HG02759 (cell line): Measurements from ENCODE around the gene CZIB.

Experiments
- ATAC-seq: cut with Tn5 transposase; IDR thresholded peaks from one replicate; pipeline ENCODE4 v1.9.1; 2021; ENCODE audit warnings: mild to moderate bottlenecking, moderate library complexity; ENCODE audit not compliant: unreplicated experiment

The CZIB gene

DNA sequence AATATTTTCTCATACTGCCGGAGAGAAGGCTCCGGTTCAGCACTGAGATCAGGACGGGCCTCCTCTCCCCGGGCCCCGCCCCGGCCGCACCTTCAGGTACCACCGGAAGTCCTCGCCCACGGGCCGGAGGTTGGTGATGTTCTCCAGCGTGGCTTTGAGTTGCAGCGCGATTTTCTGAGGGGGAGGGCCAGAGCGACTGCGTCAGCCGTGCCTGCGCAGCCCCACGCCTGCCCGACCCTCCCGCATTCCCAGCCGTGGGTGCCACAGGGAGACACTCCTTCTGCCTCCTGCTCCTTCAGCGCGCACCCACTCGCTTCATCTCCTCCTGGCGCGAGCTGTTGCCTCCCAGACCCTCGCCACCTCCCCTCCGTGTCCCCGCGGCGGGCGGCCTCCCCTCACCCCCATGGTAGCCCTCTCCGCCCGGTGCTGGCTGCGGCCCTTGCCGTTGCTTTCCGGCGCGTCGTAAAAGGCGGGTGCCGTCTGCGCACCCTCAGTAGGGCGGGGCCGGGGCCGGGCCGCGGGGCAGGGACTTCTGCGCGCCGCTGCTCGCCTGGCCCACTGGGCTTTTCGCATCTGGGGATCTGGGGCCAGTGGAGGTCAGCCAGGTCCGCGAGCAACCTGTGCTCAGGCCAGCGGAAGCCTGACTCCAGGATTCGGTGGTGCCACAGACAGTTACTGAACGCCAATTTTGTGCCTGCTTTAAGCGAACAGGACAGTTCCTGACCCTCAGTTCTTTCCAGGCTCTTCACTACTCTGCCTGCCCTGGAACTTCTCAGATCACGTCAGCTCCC, at the start of gene CZIB:
Gene CZIB (minus strand): TSS at position 464 of the 791 bp plus-strand sequence. CDS start 59 bp downstream, at position 405.
- ATAC-seq: peak; percentile 95

GRCh38 chr1:53270107-53270506, 49.7 kb upstream of the CZIB start:
- no peak for ATAC-seq

GRCh38 chr1:53267761-53268160, 47.3 kb upstream of the CZIB start:
- no peak for ATAC-seq

GRCh38 chr1:53266038-53266437, 45.6 kb upstream of the CZIB start:
- ATAC-seq: no peak

DNA sequence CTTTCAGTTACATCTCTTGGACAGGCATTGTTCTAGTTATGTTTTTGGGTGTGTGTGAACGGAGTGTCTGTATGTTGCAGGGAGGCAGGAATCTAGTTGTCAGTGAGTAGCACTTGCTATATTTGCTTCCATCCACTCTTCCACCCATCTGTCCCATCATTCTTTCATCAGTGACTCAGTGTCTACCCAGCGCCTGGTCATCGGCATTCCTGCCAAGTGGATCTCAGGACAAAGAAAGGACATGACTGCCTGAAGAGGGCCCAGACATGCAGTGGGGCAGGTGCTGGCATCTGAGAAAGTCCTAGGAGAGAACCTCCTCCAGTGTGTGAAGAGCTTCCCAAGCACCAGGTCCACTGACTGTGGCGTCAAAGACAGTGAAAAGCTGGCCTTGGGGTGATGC, 45.1 kb upstream of the CZIB start:
- ATAC-seq: no peak

GRCh38 chr1:53264048-53264447, 43.6 kb upstream of the CZIB start:
- no peak for ATAC-seq

GRCh38 chr1:53262000-53262399, 41.6 kb upstream of the CZIB start:
- ATAC-seq: no peak

- ATAC-seq: no peak
Observed at GRCh38 chr1:53260631-53261247, 40.3 kb upstream of the CZIB start.

GRCh38 chr1:53259932-53260331, 39.5 kb upstream of the CZIB start:
- ATAC-seq: peak; percentile 50

GRCh38 chr1:53258216-53258615, 37.8 kb upstream of the CZIB start:
- ATAC-seq: no peak

GRCh38 chr1:53257454-53258081, 37.1 kb upstream of the CZIB start:
- ATAC-seq: no peak

- no peak for ATAC-seq
Observed at GRCh38 chr1:53256511-53257453, 36.3 kb upstream of the CZIB start.

GRCh38 chr1:53255031-53255430, 34.6 kb upstream of the CZIB start:
- ATAC-seq: no peak

- no peak for ATAC-seq
Observed at GRCh38 chr1:53254011-53254640, 33.7 kb upstream of the CZIB start.

- ATAC-seq: no peak
Observed at GRCh38 chr1:53250325-53250724, 29.9 kb upstream of the CZIB start.

DNA sequence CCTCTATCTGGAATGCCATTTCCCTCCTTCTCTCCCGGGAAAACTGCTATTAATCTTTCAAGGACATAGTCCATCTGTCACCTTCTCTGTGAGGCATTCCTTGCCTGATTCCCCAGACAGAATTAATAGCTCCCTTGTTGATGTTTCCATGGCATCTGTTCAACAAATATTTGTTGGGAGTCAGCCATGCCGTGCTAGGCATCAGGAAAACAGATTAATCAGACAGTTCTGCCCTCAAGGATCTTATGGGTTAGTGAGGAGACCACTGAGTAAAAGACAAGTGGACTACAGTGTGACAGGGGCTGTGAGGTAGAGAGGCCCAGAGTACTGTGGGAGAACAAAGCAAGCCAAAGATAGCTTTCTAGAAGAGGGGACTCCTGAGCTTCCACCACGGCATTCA, 29.3 kb upstream of the CZIB start:
- ATAC-seq: no peak

- no peak for ATAC-seq
Observed at GRCh38 chr1:53246261-53247134, 26.1 kb upstream of the CZIB start.

DNA sequence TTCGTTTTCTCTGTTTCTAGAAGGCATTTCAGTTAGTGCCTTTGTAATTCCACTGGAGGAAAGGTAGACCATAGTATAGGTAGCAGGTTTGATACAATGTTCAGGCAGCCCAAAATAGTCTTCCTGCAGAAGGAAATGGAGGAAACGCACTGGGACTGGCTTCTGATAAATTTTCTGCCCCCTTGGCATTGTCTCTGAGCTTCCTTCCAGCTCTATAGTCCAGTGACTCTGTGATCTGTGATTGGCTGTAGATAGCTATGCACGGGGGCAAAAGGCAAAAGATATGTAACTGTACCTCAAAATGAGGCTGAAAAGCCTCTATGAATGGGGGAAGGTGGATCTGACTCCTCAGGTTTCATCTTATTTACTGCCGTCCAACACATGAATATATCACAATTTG, 23.7 kb upstream of the CZIB start:
- no peak for ATAC-seq

- ATAC-seq: no peak
Observed at GRCh38 chr1:53242381-53242780, 21.9 kb upstream of the CZIB start.

DNA sequence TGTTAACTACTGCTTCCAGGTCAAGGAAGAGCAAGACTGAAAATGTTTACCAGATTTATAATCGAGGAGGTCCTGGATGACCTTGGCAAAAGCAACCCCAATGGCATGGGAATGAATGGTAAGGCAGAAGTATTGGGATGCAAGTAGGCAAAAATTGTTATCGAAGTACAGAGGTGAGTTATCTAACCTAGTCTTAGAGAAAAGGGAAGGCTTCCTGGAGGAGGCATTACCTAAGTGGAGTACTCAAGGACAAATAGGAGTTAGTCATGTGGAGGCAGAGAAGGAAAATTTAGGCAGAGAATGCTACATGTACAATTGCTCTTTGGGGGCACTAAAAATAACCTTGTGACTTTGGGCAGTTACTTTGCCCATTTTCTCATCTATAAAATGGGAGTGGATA, 21.4 kb upstream of the CZIB start:
- ATAC-seq: no peak
